NOMO-1 (cell line): Measurements from ENCODE around the gene WDR46.
A peak's percentile ranks its signal among the peaks of the same experiment; 100 is the strongest.

Experiments
- DNase-seq, 2 experiments: peaks; one replicate each; lab custom pipeline; 2025; ENCODE audit not compliant: unreplicated experiment in 2 of 2; lab: John Stamatoyannopoulos, UW

WDR46 gene

GRCh38 chr6:33313709-33314514 lies 24.9 kb upstream of the WDR46 start, which contains the start of gene TAPBP:
TSS of gene TAPBP (minus strand) at chr6:33314078. CDS start at chr6:33314041, 37 bp downstream.
- peak; percentile 48 to 57 for DNase-seq

GRCh38 chr6:33313105-33313708 lies 24.2 kb upstream of the WDR46 start:
- peak; percentile 55 to 58 for DNase-seq

- peak; percentile 45 to 67 for DNase-seq
Measured at GRCh38 chr6:33312361-33313104, 23.5 kb upstream of the WDR46 start.

- no peak for DNase-seq
Measured at GRCh38 chr6:33306356-33306755, 17.3 kb upstream of the WDR46 start.

- DNase-seq: no peak
Measured at GRCh38 chr6:33305052-33305451, 16.0 kb upstream of the WDR46 start.

GRCh38 chr6:33304216-33304615 lies 15.2 kb upstream of the WDR46 start:
- DNase-seq: no peak

GRCh38 chr6:33301877-33302276 lies 12.8 kb upstream of the WDR46 start:
- DNase-seq: no peak

GRCh38 chr6:33299237-33299944 lies 10.4 kb upstream of the WDR46 start:
- DNase-seq: peak; percentile 87 to 92

- peak; percentile 53 to 81 for DNase-seq
Measured at GRCh38 chr6:33298773-33299236, 9.8 kb upstream of the WDR46 start, which contains the start of gene RGL2. TSS of gene RGL2 (minus strand) at chr6:33298942. CDS start at chr6:33298610, 332 bp downstream.

- DNase-seq: peak; percentile 43 to 63
Measured at GRCh38 chr6:33297956-33298772, 9.1 kb upstream of the WDR46 start.

GRCh38 chr6:33297406-33297955 lies 8.4 kb upstream of the WDR46 start:
- DNase-seq: peak; percentile 36 to 57

GRCh38 chr6:33296797-33297405 lies 7.9 kb upstream of the WDR46 start:
- no peak for DNase-seq

GRCh38 chr6:33295621-33296369 lies 6.8 kb upstream of the WDR46 start:
- DNase-seq: no peak

GRCh38 chr6:33294086-33294823 lies 5.2 kb upstream of the WDR46 start:
- DNase-seq: no peak

- DNase-seq: no peak
Measured at GRCh38 chr6:33292996-33293682, 4.1 kb upstream of the WDR46 start.

GRCh38 chr6:33290459-33290858 lies 1.4 kb upstream of the WDR46 start:
- no peak for DNase-seq

- DNase-seq: peak in 1 of 2 experiments; percentile 24
Measured at GRCh38 chr6:33289784-33290315, 811 bp upstream of the WDR46 start.
